Panc1 (cell line): ENCODE measurements around the gene ODC1. TPM values are rescaled to one million over a fixed set of nuclear protein-coding genes. Genes with fewer than 3 reads are reported as not detected.

Experiments used
- ATAC-seq: fragments of 200-7000 bp; cut with Tn5 transposase; 2 replicates; pipeline ENCODE4 v1.9.1; 2020; ENCODE audit warnings: mild to moderate bottlenecking, moderate library complexity
- BruUV-seq: library from RNA; stranded (reverse); fragments of 400-500 nt; replicated peaks from 2 replicates; lab custom pipeline; 2021; lab: Mats Ljungman, UMichigan
- CTCF ChIA-PET: fragments of 300-600 bp; sonication (Branson Sonifier 250); formaldehyde crosslinking; loops from one replicate; lab custom pipeline; 2022; ENCODE audit warnings: antibody characterized with exemption; lab: Charles Lee
- POLR2A ChIA-PET: fragments of 300-600 bp; sonication (Branson Sonifier 250); formaldehyde crosslinking; loops from one replicate; lab custom pipeline; 2022; ENCODE audit warnings: antibody characterized with exemption; lab: Charles Lee
- DNase-seq: peaks from one replicate; pipeline ENCODE4 v3.0.0-alpha.2; 2010; ENCODE audit warnings: low read depth, low spot score
- H3K27ac ChIP-seq: 2 replicates; pipeline ENCODE4 v1.5.1; 2011; ENCODE audit warnings: mild to moderate bottlenecking, low read length, inconsistent platforms
- H3K27me3 ChIP-seq: fragments of 200-500 bp; sonication (Bioruptor generic); 2 replicates; pipeline ENCODE4 v1.6.0; 2014; ENCODE audit warnings: low read length, inconsistent platforms; ENCODE audit not compliant: control insufficient read depth, insufficient read depth
- H3K36me3 ChIP-seq: fragments of 200-500 bp; sonication (Bioruptor generic); 2 replicates; pipeline ENCODE4 v1.5.1; 2014; ENCODE audit warnings: inconsistent platforms, mild to moderate bottlenecking, low read length, moderate library complexity; ENCODE audit not compliant: control insufficient read depth, insufficient read depth
- H3K4me1 ChIP-seq: 2 replicates; pipeline ENCODE4 v1.5.1; 2011; ENCODE audit warnings: inconsistent platforms, mild to moderate bottlenecking, low read length, moderate library complexity; ENCODE audit not compliant: control insufficient read depth, insufficient read depth
- H3K4me3 ChIP-seq, 2 experiments: 2 replicates each; pipeline ENCODE4 v1.5.1; 2011 to 2012; ENCODE audit warnings: low read depth in 2 of 2, low read length in 2 of 2, mild to moderate bottlenecking in 2 of 2, inconsistent platforms in 1 of 2, moderate library complexity in 1 of 2
- H3K9me3 ChIP-seq: fragments of 200-500 bp; sonication (Bioruptor generic); 2 replicates; pipeline ENCODE4 v1.5.1; 2014; ENCODE audit warnings: low read depth, mild to moderate bottlenecking, inconsistent platforms, low read length, moderate library complexity; ENCODE audit not compliant: control insufficient read depth, insufficient read depth
- CTCF ChIP-seq: fragments of 450-650 bp; IDR thresholded peaks from 2 replicates; pipeline ENCODE4 v1.5.1; 2017; ENCODE audit warnings: mild to moderate bottlenecking
- POLR2AphosphoS5 ChIP-seq: IDR thresholded peaks from 2 replicates; pipeline ENCODE4 v1.6.1; 2012; ENCODE audit warnings: mild to moderate bottlenecking, low read depth, low read length, moderate library complexity
- REST ChIP-seq, 2 experiments: IDR thresholded peaks; 2 replicates each; pipeline ENCODE4 v1.6.1; 2011 to 2012; ENCODE audit warnings: low read depth in 2 of 2, control low read depth in 1 of 2, low read length in 1 of 2, mild to moderate bottlenecking in 1 of 2, moderate library complexity in 1 of 2; ENCODE audit not compliant: insufficient read depth in 1 of 2
- SIN3A ChIP-seq: IDR thresholded peaks from 2 replicates; pipeline ENCODE4 v1.6.1; 2012; ENCODE audit warnings: low read depth, mild to moderate bottlenecking, low read length, moderate library complexity, borderline replicate concordance; ENCODE audit not compliant: insufficient read depth
- TCF7L2 ChIP-seq: IDR thresholded peaks from 2 replicates; pipeline ENCODE4 v1.6.1; 2011; ENCODE audit warnings: mild to moderate bottlenecking, low read depth, low read length, inconsistent platforms
- in situ Hi-C: cut with HindIII; loops from 2 replicates; pipeline ENCODE4 v1.10.0; 2016; ENCODE audit warnings: low sequenced_read_pairs, low pct_unique_long_range_greater_than_20kb
- intact Hi-C: fragments of 100-400 bp; cut with micrococcal nuclease; formaldehyde crosslinking; loops from one replicate; pipeline ENCODE4 v1.10.0; 2022; ENCODE audit not compliant: unreplicated experiment
- total RNA-seq: library from RNA; stranded (reverse); gene quantifications from one replicate; pipeline ENCODE4 v1.2.1, GENCODE V29; 2021; ENCODE audit not compliant: unreplicated experiment

The ODC1 gene
- total RNA-seq, 1 experiment from 2014 or later, result 159 TPM

GRCh38 chr2:10397297-10397875 is 50.7 kb downstream of the ODC1 start:
- BruUV-seq, result no TSS peak
- Histone ChIP-seq H3K27ac (peak overlapping the region; percentile 71), H3K27me3 (no peaks in the 10 kb centered on the region), H3K36me3 (0 out of 2 replicates have a peak, but pooled peaks cover 3% of the 10 kb centered on the region), H3K9me3 (no peaks in the 10 kb centered on the region), H3K4me3 (no peak overlapping the region), H3K4me1 (peaks cover 49% of the 10 kb centered on the region)
- no peak for TF ChIP-seq REST (IDR thresholded peaks at IDR 0.05; ENCODE audit: insufficient read depth in 1 of 2, low read depth in 2 of 2, low read length in 1 of 2)
- no peak for TF ChIP-seq SIN3A
- no peak for TF ChIP-seq POLR2AphosphoS5
- no peak for TF ChIP-seq TCF7L2
- TF ChIP-seq CTCF, result no peak
- POLR2A ChIA-PET, result no interaction called here
- intact Hi-C loops (no loop called here), in situ Hi-C loops (no loop called here)
- CTCF ChIA-PET, result interaction anchor here (1.0 kb wide), 1 partner anchor 11 kb away, joined by 3 read pairs; no protein-coding TSS in a partner anchor
- ATAC-seq (peak; percentile 10; the same call in 1 of the 2 replicates), DNase-seq (no peak)

GRCh38 chr2:10396464-10396863 is 51.7 kb downstream of the ODC1 start:
- intact Hi-C loops, result no loop called here
- POLR2A ChIA-PET, result no interaction called here
- H3K9me3 ChIP-seq, result no peaks in the 10 kb centered on the region

More at GRCh38 chr2:10396464-10396863, 51.7 kb downstream of the ODC1 start:
- TF ChIP-seq SIN3A, result no peak
- TF ChIP-seq REST (IDR thresholded peaks at IDR 0.05; ENCODE audit: insufficient read depth in 1 of 2, low read depth in 2 of 2, low read length in 1 of 2), result peak; percentile 78 to 86
- H3K27me3 ChIP-seq, result no peaks in the 10 kb centered on the region
- BruUV-seq, result no TSS peak
- CTCF ChIA-PET, result no interaction called here
- H3K4me3 ChIP-seq, result no peak overlapping the region
- H3K27ac ChIP-seq, result peak overlapping the region; percentile 71; the same call in 1 of the 2 replicates
- 0 out of 2 replicates have a peak, but pooled peaks cover 3% of the 10 kb centered on the region for H3K36me3 ChIP-seq
- in situ Hi-C loops, result no loop called here
- no peak for DNase-seq
- ATAC-seq, result no peak
- H3K4me1 ChIP-seq, result peaks cover 48% of the 10 kb centered on the region
